HS-5 (cell line): Measurements from ENCODE around the gene SLFN14.
"Not testable (repeated sequence)": the region's sequence is repeated elsewhere in the genome, so short reads cannot be mapped to it uniquely, and the experiment has no call there.

Source experiments
- DNase-seq: peaks from one replicate; pipeline ENCODE4 v3.0.0-alpha.2; 2012; ENCODE audit warnings: low read depth

The SLFN14 gene

GRCh38 chr17:35521654-35522256, 38.9 kb downstream of the SLFN14 start:
- not testable (repeated sequence) for DNase-seq

- DNase-seq, result no peak
Observed at GRCh38 chr17:35521150-35521549, 39.5 kb downstream of the SLFN14 start.

GRCh38 chr17:35519906-35520442, 40.6 kb downstream of the SLFN14 start:
- no peak for DNase-seq

GRCh38 chr17:35519439-35519838, 41.2 kb downstream of the SLFN14 start:
- DNase-seq, result no peak

- DNase-seq, result not testable (repeated sequence)
Observed at GRCh38 chr17:35518431-35518830, 42.2 kb downstream of the SLFN14 start.

- no peak for DNase-seq
Observed at GRCh38 chr17:35515027-35515426, 45.6 kb downstream of the SLFN14 start.

- DNase-seq, result no peak
Observed at GRCh38 chr17:35514564-35514963, 46.1 kb downstream of the SLFN14 start.
